NCI-H128 (cell line): ENCODE measurements around the gene DLK1.

Experiments used
- DNase-seq: peaks from one replicate; lab custom pipeline; 2025; ENCODE audit not compliant: unreplicated experiment; lab: John Stamatoyannopoulos, UW

Gene DLK1

GRCh38 chr14:100787659-100788058 is 61.0 kb downstream of the DLK1 start:
- DNase-seq, result no peak
